Mammary epithelial cell (primary cell): ENCODE results near the gene THRB.

Experiments used
- CTCF ChIP-seq, 2 donors: IDR thresholded peaks in 1 of 2; conservative IDR thresholded peaks in 1 of 2; 2 replicates each; pipeline ENCODE4 v1.5.1; 2011 to 2012; ENCODE audit warnings: inconsistent platforms in 2 of 2, low read length in 2 of 2, mild to moderate bottlenecking in 2 of 2, control low read depth in 1 of 2, low read depth in 1 of 2; ENCODE audit not compliant: insufficient read depth in 1 of 2; ENCODE audit errors: extremely low read depth in 1 of 2
- EZH2 ChIP-seq: IDR thresholded peaks from 2 replicates; pipeline ENCODE4 v1.6.1; 2012; ENCODE audit warnings: low read length, inconsistent platforms, borderline replicate concordance

- TF ChIP-seq CTCF (conservative IDR thresholded peaks at IDR 0.05 in 1 of 2, IDR thresholded peaks at IDR 0.05 in 1 of 2; ENCODE audit: extremely low read depth in 1 of 2, insufficient read depth in 1 of 2, low read depth in 1 of 2, low read length in 2 of 2) = no peak
- no peak for TF ChIP-seq EZH2
Measured at GRCh38 chr3:24215502-24215901, 279.1 kb downstream of the THRB start.
